ENCODE data around the gene PRELP. TPM values are rescaled to one million over a fixed set of nuclear protein-coding genes. Genes with fewer than 3 reads are reported as not detected.

Gene PRELP
- total RNA-seq, 1 experiment from 2014 or later = 0.07 TPM

DNA sequence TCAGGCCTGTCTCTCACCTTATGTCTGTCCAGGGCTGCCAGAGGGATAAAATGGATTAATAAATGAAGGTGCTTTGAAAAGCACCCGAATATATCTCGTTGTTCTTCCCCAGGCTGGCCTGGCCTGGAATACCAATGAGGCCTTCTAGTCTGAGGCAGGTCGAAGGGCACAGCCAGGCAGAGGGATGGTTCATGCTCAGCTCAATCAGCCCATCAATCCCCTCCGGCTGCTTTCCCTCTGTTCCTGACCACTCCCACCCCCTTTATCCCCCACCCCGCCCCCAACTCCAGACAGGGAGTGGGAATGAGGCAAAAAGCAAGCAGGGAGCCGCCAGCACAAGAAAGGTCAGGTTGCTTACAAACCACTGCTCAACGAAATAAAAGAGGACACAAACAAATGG is 40.0 kb upstream of the PRELP start:
- H3K27me3 Mint-ChIP-seq (ENCODE audit: low read depth) = peaks cover 14% of the 10 kb centered on the region
- DNase-seq = no peak

More for the DNA sequence above, 40.0 kb upstream of the PRELP start:
- Histone ChIP-seq H3K27ac (ENCODE audit: insufficient read length, low read depth, low read length) (no peak overlapping the region), H3K27me3 (ENCODE audit: insufficient read depth, low read length) (no peaks in the 10 kb centered on the region), H3K4ac (ENCODE audit: low read depth, low read length) (no peak overlapping the region), H3K79me2 (ENCODE audit: insufficient read depth, low read length) (no peaks in the 10 kb centered on the region), H2BK20ac (ENCODE audit: low read depth, low read length, poor library complexity, severe bottlenecking) (no peak overlapping the region), H2BK120ac (ENCODE audit: low read depth, low read length, poor library complexity, severe bottlenecking) (no peak overlapping the region), H3K56ac (ENCODE audit: insufficient read length, low read depth, low read length) (no peak overlapping the region), H3K9ac (ENCODE audit: extremely low read depth, insufficient read length, low read length) (no peak overlapping the region), H3T11ph (ENCODE audit: low read length) (no peak overlapping the region), H2AFZ (ENCODE audit: low read length) (no peak overlapping the region), H4K8ac (replicated peaks; ENCODE audit: insufficient read length, low read depth, low read length) (no peak overlapping the region), H3K23ac (ENCODE audit: insufficient read length, low read depth, low read length) (no peak overlapping the region), H2BK5ac (ENCODE audit: insufficient read length, low read length) (no peak overlapping the region), H2BK15ac (ENCODE audit: low read depth, low read length) (no peak overlapping the region), H3K9me3 (ENCODE audit: control insufficient read depth, low read depth, low read length) (no peaks in the 10 kb centered on the region), H3K18ac (ENCODE audit: insufficient read length, low read depth, low read length) (no peak overlapping the region), H3K23me2 (ENCODE audit: insufficient read length, low read depth, low read length, poor library complexity, severe bottlenecking) (no peaks in the 10 kb centered on the region), H2AK5ac (ENCODE audit: insufficient read length, low read length) (no peak overlapping the region), H2BK12ac (ENCODE audit: insufficient read length, low read depth, low read length) (no peak overlapping the region), H3K4me1 (ENCODE audit: insufficient read depth, low read length) (no peaks in the 10 kb centered on the region), H3K4me2 (ENCODE audit: insufficient read depth, insufficient read length, low read length) (no peak overlapping the region), H4K5ac (ENCODE audit: insufficient read length, low read depth, low read length) (no peak overlapping the region), H4K91ac (ENCODE audit: insufficient read length, low read depth, low read length) (no peak overlapping the region), H3K79me1 (ENCODE audit: insufficient read depth, low read depth, low read length, poor library complexity, severe bottlenecking) (no peaks in the 10 kb centered on the region), H4K20me1 (ENCODE audit: control insufficient read depth, insufficient read depth, insufficient read length) (no peaks in the 10 kb centered on the region), H3K14ac (ENCODE audit: insufficient read depth, low read length) (no peak overlapping the region)
- Mint-ChIP-seq H3K4me1 (peaks cover 0 to 2% of the 10 kb centered on the region in 2 experiments; a peak in 1 of 4 replicates), H3K4me3 (no peak overlapping the region), H3K36me3 (ENCODE audit: insufficient read depth in 1 of 3, low read depth in 3 of 3) (no peaks in the 10 kb centered on the region), H3K27ac (no peak overlapping the region), H3K9me3 (peaks cover 0 to 3% of the 10 kb centered on the region in 2 experiments; a peak in 2 of 5 replicates)
- TF ChIP-seq, protein P1, sequence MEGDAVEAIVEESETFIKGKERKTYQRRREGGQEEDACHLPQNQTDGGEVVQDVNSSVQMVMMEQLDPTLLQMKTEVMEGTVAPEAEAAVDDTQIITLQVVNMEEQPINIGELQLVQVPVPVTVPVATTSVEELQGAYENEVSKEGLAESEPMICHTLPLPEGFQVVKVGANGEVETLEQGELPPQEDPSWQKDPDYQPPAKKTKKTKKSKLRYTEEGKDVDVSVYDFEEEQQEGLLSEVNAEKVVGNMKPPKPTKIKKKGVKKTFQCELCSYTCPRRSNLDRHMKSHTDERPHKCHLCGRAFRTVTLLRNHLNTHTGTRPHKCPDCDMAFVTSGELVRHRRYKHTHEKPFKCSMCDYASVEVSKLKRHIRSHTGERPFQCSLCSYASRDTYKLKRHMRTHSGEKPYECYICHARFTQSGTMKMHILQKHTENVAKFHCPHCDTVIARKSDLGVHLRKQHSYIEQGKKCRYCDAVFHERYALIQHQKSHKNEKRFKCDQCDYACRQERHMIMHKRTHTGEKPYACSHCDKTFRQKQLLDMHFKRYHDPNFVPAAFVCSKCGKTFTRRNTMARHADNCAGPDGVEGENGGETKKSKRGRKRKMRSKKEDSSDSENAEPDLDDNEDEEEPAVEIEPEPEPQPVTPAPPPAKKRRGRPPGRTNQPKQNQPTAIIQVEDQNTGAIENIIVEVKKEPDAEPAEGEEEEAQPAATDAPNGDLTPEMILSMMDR (conservative IDR thresholded peaks at IDR 0.05) = no peak
- WGBS (ENCODE audit: extremely low coverage, insufficient read length, low lambda C conversion rate) = no CpG with 5 or more reads among the region's 7 CpGs

Measured in H9 (cell line).